ENCODE data around the gene ATP8A2. TPM values are rescaled to one million over a fixed set of nuclear protein-coding genes. Genes with fewer than 3 reads are reported as not detected.

The ATP8A2 gene
- total and polyA plus RNA-seq, 10 of the 15 experiments (the other 5 are each of a cell fraction or from before 2014, with no cell fraction given), result 0.01 to 0.04 (median 0.04) TPM; not detected in 7

DNA sequence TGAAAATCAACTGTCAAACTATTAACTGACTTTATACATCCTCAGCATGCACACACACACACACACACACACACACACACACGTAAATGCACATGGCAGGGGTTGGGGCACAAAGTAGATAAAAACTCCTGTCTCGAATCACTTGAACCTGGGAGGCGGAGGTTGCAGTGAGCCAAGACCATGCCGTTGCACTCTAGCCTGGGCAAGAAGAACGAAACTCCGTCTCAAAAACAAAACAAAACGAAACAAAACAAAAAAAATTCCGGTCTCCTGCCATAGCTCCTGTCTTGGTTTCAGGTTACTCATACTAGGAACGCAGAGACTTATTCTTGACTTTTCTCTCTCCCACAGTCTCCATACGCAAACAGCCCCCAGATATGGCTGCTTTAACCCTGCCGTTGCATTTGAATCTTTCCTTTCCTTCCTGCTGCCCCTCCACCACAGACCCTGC is 531.1 kb downstream of the ATP8A2 start (continued):
- TF ChIP-seq, protein P1, sequence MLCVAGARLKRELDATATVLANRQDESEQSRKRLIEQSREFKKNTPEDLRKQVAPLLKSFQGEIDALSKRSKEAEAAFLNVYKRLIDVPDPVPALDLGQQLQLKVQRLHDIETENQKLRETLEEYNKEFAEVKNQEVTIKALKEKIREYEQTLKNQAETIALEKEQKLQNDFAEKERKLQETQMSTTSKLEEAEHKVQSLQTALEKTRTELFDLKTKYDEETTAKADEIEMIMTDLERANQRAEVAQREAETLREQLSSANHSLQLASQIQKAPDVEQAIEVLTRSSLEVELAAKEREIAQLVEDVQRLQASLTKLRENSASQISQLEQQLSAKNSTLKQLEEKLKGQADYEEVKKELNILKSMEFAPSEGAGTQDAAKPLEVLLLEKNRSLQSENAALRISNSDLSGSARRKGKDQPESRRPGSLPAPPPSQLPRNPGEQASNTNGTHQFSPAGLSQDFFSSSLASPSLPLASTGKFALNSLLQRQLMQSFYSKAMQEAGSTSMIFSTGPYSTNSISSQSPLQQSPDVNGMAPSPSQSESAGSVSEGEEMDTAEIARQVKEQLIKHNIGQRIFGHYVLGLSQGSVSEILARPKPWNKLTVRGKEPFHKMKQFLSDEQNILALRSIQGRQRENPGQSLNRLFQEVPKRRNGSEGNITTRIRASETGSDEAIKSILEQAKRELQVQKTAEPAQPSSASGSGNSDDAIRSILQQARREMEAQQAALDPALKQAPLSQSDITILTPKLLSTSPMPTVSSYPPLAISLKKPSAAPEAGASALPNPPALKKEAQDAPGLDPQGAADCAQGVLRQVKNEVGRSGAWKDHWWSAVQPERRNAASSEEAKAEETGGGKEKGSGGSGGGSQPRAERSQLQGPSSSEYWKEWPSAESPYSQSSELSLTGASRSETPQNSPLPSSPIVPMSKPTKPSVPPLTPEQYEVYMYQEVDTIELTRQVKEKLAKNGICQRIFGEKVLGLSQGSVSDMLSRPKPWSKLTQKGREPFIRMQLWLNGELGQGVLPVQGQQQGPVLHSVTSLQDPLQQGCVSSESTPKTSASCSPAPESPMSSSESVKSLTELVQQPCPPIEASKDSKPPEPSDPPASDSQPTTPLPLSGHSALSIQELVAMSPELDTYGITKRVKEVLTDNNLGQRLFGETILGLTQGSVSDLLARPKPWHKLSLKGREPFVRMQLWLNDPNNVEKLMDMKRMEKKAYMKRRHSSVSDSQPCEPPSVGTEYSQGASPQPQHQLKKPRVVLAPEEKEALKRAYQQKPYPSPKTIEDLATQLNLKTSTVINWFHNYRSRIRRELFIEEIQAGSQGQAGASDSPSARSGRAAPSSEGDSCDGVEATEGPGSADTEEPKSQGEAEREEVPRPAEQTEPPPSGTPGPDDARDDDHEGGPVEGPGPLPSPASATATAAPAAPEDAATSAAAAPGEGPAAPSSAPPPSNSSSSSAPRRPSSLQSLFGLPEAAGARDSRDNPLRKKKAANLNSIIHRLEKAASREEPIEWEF (IDR thresholded peaks at IDR 0.05; ENCODE audit: insufficient replicate concordance, low read depth, low read length), result no peak
- TF ChIP-seq, protein P2, sequence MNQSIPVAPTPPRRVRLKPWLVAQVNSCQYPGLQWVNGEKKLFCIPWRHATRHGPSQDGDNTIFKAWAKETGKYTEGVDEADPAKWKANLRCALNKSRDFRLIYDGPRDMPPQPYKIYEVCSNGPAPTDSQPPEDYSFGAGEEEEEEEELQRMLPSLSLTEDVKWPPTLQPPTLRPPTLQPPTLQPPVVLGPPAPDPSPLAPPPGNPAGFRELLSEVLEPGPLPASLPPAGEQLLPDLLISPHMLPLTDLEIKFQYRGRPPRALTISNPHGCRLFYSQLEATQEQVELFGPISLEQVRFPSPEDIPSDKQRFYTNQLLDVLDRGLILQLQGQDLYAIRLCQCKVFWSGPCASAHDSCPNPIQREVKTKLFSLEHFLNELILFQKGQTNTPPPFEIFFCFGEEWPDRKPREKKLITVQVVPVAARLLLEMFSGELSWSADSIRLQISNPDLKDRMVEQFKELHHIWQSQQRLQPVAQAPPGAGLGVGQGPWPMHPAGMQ (IDR thresholded peaks at IDR 0.05; ENCODE audit: borderline replicate concordance), result no peak
- TF ChIP-seq YY1 (IDR thresholded peaks at IDR 0.05; ENCODE audit: low read depth, low read length) (peak; percentile 57), HDGF (IDR thresholded peaks at IDR 0.05) (no peak), JUNB (IDR thresholded peaks at IDR 0.05) (peak; percentile 89), MEF2A (IDR thresholded peaks at IDR 0.05; ENCODE audit: insufficient read depth, low read depth, low read length) (0 out of 2 replicates have a peak, but pooled peaks have one; percentile 42), KLF5 (IDR thresholded peaks at IDR 0.05; ENCODE audit: partially characterized antibody) (no peak), NR2C2 (IDR thresholded peaks at IDR 0.05; ENCODE audit: borderline replicate concordance, control insufficient read depth, insufficient read length, low read depth) (no peak), CHD1 (IDR thresholded peaks at IDR 0.05; ENCODE audit: low read depth, low read length) (no peak), SREBF1 (IDR thresholded peaks at IDR 0.05; ENCODE audit: low read length) (no peak), SIN3A (IDR thresholded peaks at IDR 0.05; ENCODE audit: low read depth, low read length) (no peak), ZNF687 (IDR thresholded peaks at IDR 0.05) (no peak), SMAD5 (IDR thresholded peaks at IDR 0.05; ENCODE audit: low read depth) (no peak), ZSCAN29 (IDR thresholded peaks at IDR 0.05) (no peak), SREBF2 (IDR thresholded peaks at IDR 0.05; ENCODE audit: low read length) (no peak), ZNF207 (IDR thresholded peaks at IDR 0.05; ENCODE audit: borderline replicate concordance) (no peak), MTA3 (IDR thresholded peaks at IDR 0.05; ENCODE audit: borderline replicate concordance, low read length) (0 out of 2 replicates have a peak, but pooled peaks have one; percentile 52), HDAC2 (IDR thresholded peaks at IDR 0.05) (no peak), RELA (IDR thresholded peaks at IDR 0.05; ENCODE audit: borderline replicate concordance, partially characterized antibody) (no peak), NFYA (IDR thresholded peaks at IDR 0.05; ENCODE audit: borderline replicate concordance, low read depth, low read length) (no peak), POLR2AphosphoS5 (IDR thresholded peaks at IDR 0.05; ENCODE audit: low read length) (no peak), SP1 (IDR thresholded peaks at IDR 0.05; ENCODE audit: low read depth, low read length) (peak; percentile 21)
- TF ChIP-seq, protein P3, sequence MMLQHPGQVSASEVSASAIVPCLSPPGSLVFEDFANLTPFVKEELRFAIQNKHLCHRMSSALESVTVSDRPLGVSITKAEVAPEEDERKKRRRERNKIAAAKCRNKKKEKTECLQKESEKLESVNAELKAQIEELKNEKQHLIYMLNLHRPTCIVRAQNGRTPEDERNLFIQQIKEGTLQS (IDR thresholded peaks at IDR 0.05; ENCODE audit: borderline replicate concordance, extremely low read depth, low read depth, low read length), result no peak

Data from GM12878 (cell line).